ENCODE measurements around the gene SPAG6.
"Not testable (repeated sequence)": the region's sequence is repeated elsewhere in the genome, so short reads cannot be mapped to it uniquely, and the experiment has no call there.

Gene SPAG6

GRCh38 chr10:22341190-22341925 lies 3.9 kb upstream of the SPAG6 start:
- DNase-seq (ENCODE audit: low read depth): no peak

- DNase-seq (ENCODE audit: low read depth): no peak
Observed at GRCh38 chr10:22341926-22342196, 3.4 kb upstream of the SPAG6 start.

- DNase-seq (ENCODE audit: low read depth): no peak
Observed at GRCh38 chr10:22342421-22342820, 2.9 kb upstream of the SPAG6 start.

DNA sequence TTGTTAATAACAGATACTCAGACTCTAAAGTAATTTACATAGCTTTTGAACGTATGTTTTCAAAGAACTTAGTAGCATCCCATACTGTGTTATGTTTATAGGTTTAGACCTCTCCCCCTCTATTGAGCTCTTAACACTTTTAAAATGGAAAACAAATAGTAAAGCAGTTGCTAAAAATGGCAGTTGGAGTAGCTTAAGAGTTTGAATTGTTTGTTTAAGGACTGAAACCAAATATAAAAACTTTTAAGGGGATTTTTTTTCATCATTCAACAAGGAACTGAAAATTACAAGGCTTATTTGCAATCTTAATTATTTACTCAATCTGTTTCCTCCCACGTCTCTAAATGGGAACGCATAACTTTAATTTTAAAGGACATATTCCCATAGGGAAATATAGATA lies 1.6 kb upstream of the SPAG6 start:
- DNase-seq (ENCODE audit: low read depth): no peak

DNA sequence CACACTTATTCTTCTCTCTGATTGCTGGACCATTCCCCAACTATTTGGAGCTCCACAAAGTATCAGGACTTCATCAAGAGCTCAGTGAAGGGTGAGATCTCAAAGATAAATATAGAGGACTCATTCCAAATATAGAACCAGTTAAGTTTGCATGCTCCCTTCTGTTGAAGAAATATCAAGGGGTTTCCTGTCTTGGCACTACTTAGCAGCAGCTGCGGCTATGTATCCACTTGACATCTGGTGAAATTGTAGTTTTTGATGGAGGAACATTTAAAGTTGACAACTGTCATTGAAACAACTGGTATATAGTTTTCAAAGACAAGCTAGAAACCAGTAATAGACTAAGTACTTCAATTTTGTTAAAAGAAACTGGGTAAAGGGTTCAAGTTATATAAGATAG lies 1.0 kb upstream of the SPAG6 start:
- no peak for DNase-seq (ENCODE audit: low read depth)

GRCh38 chr10:22344781-22345300 lies 455 bp upstream of the SPAG6 start:
- no peak for DNase-seq (ENCODE audit: low read depth)

DNA sequence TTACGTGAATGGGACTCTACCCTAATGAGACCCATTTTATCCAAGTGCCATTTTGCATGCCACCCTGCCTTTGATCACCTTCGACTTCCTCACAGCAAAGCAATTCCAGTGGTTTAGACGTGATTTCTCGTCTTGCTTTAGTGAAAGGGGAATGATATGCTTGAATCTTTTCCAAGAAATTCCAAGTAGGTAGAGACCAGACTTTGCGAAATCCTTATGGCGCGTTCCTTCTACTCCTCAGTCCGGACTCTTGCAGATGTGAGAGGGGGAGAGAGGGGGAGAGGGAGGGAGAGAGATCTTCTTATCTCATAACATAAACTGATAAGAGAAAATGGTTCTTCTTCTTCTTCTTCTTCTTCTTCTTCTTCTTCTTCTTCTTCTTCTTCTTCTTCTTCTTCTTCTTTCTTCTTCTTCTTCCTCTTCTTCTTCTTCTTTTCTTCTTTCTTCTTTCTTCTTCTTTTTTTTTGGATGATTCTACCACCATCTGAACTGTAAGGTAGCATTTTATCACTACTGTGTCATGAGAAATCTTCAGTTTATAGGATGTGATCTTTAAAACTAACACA lies 883 bp downstream of the SPAG6 start:
- no peak for DNase-seq (ENCODE audit: low read depth)

GRCh38 chr10:22349755-22350154 lies 4.5 kb downstream of the SPAG6 start:
- DNase-seq (ENCODE audit: low read depth): no peak

DNA sequence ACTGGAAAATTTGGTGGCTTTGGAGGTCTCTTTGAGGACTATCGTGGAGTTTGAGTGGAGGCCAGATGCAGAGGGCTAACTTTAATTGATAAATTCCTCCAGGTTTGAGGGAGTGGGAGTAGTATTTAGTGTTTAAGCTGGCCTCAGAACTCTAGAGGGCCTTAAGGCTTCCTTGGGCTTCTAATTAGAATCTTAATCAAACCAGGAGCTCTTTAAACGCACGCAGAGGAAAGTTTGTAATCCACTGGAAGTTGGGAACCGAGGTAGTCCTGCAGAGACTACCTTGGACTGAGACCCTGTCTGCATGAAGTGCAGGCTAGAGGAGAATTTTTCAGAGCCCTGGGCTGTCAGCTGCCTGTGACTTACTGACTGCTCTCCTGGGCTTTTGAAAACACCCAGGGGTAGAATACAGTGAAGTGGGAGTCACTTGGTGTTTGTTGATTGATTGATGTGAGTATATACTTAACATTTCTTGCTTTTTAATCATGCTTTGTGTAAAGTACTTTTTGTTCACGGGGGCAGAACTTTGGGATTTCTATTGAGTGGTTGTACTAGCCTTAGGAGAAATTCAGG lies 5.9 kb downstream of the SPAG6 start:
- no peak for DNase-seq (ENCODE audit: low read depth)

GRCh38 chr10:22356324-22356873 lies 11.1 kb downstream of the SPAG6 start:
- DNase-seq (ENCODE audit: low read depth): no peak

DNA sequence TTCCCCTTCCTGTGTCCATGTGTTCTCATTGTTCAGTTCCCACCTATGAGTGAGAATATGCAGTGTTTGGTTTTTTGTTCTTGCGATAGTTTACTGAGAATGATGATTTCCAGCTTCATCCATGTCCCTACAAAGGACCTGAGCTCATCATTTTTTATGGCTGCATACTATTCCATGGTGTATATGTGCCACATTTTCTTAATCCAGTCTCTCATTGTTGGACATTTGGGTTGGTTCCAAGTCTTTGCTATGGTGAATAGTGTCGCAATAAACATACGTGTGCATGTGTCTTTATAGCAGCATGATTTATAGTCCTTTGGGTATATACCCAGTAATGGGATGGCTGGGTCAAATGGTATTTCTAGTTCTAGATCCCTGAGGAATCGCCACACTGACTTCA lies 12.5 kb downstream of the SPAG6 start:
- DNase-seq (ENCODE audit: low read depth): not testable (repeated sequence)

- DNase-seq (ENCODE audit: low read depth): no peak
Observed at GRCh38 chr10:22363305-22363704, 18.0 kb downstream of the SPAG6 start.

DNA sequence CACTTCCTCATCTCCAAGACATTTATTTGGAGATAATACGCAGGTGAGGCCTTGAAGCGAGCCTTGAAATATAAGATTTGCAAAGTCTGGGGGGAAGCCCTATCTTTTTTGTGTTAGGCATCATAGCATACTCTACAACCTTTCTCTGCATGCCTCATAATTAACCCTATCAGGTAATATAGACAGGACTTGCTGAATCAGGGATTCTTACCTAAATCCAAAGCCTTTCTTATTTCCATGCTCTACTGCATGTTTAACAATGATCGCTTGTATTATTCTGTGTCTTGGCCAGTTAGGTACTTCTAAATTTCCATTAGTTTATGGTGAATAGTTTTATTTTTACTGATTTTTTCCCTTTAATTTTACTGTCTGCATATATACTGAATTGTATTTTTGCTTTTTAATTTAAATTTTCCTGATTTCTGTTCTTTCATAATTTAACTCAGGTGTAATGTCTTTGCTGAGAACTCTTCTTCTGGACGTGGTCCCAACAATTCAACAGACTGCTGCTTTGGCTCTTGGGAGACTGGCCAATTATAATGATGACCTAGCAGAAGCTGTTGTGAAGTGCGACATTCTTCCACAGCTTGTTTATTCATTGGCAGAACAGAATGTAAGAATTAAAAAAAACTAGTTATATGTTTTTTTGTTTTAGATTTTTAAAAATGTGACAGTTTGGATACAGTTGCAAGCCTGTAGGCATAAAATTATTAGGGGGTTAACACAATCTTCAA lies 19.3 kb downstream of the SPAG6 start:
- DNase-seq (ENCODE audit: low read depth): no peak

DNA sequence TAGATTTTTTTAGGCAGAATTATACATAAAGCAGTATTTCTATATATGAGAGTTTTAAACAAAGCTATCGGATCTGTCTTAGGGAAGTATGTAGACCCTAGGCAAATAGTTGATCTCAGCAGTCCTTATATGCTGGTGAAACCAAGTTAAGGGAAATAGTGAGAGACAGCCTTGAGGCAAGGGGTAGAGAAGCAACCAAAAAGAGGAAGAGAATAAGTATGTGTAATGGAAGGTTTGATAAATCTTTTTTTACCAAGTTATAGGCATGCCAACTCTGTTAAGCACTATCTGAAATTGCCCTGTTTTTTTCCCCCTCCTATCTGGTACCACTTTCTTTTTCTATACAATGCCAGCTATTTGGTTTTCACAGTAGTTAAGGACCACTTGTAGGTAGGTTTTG lies 19.9 kb downstream of the SPAG6 start:
- DNase-seq (ENCODE audit: low read depth): no peak

DNA sequence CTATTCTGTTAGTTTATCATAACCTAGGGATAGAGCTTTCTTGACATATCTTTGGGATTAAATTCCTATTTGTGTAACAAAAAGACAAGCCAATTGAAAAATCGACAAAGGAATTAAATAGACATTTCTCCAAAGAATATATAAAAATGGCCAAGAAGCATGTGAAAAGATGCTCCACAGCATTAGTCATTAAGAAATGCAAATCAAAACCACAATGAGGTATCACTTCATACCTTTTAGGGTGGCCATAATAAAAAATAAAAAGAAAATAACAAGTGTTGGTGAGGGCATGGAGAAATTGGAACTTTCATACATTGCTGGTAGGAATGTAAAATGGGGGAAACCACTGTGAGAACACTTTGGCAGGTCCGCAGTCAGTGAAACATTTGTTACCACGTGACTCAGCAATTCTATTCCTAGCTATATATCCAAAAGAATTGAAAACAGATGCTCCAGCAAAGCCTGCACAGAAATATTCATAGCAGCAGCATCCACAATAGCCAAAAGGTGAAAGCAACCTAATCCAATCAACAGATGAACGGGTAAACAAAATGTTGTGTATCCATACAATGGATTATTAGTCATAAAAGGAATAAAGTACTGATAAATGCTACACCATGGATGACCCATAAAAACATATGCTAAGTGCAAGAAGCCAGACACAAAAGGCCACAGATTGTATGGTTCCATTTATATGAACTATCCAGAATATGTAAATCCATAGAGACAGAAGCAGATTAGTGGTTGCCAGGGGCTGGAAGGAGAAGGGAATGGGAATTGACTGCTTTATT lies 20.5 kb downstream of the SPAG6 start:
- DNase-seq (ENCODE audit: low read depth): no peak

DNA sequence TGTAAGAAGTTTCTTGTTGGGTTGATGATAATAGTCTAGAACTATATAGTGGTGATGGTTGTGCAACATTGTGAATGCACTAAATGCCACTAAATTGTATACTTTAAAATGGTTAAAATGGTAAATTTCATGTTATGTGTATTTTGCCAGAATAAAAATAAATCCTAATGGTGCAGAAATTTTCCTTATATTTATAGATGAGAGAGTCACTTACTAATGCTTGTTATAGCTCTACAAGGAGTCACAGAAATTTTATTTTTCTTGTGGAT lies 21.1 kb downstream of the SPAG6 start:
- DNase-seq (ENCODE audit: low read depth): no peak

DNA sequence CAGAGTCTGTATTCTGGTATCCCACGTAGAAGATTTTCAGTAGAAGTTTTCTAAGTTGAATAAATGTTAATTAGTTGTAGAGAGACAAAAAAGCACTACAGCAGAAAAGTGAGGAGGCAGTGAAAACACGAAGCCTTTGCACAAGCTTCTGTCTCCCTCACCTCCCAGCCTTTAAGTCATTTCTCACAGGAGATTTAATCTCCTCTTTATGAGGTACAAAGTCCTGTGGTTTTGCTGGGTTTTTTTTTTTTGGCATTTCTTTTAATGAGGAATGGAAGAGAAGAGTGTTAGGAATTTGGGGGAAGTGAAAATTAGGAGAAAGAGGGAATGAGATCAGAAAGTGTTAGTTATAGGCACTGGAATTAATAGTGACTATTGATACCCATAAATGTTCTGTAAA lies 21.5 kb downstream of the SPAG6 start:
- no peak for DNase-seq (ENCODE audit: low read depth)

DNA sequence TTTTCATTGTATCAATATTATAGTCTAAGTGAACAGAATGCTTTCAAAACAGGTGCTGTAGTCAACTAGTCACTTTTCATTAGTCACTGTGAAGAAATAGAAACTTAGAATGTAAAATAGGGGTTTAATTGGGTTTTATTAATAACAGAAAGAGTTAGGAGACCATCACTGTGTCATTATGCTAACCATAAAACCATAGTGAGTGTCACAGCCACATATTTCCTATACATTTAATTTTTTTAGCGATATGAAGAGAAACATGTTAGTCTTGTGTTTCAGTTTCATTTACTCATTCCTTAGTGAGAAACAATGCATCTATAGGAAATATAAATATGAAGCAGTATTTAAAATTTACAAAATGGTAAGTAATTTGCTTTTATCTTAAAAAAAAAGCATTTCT lies 22.2 kb downstream of the SPAG6 start:
- no peak for DNase-seq (ENCODE audit: low read depth)

- DNase-seq (ENCODE audit: low read depth): no peak
Observed at GRCh38 chr10:22368402-22368801, 23.1 kb downstream of the SPAG6 start.

GRCh38 chr10:22368981-22369380 lies 23.7 kb downstream of the SPAG6 start:
- no peak for DNase-seq (ENCODE audit: low read depth)

- DNase-seq (ENCODE audit: low read depth): no peak
Observed at GRCh38 chr10:22369434-22370072, 24.3 kb downstream of the SPAG6 start.

DNA sequence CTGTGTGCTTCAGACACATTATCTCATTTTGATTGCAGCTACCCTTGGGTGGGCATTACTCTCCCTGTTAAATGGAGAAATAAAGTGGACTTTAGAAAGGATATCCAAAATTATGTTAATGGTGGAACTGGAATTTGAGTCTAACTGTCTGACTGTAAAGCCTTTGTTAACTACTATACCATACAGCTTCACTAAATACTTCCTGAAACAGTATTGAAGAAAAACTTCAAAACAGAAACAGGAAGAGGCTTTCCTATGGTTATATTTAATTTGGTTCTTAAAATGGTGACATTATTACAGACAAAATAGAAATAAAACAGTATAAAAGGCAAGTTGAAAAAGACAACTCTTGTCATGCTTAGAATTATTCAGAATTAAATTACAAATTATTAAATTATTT lies 25.0 kb downstream of the SPAG6 start:
- DNase-seq (ENCODE audit: low read depth): no peak
